ENCODE measurements around the gene PTPN3.

Gene PTPN3

GRCh38 chr9:109329638-109330258 is 168.4 kb downstream of the PTPN3 start:
- DNase-seq: no peak

GRCh38 chr9:109328978-109329637 is 169.0 kb downstream of the PTPN3 start:
- DNase-seq: no peak
